HL-60 (cell line): ENCODE data around the gene RALGPS2.

Experiments used
- DNase-seq, 2 experiments: peaks; one replicate each; pipeline ENCODE4 v3.0.0-alpha.2; 2010 to 2020; ENCODE audit warnings: low read depth in 1 of 2, low spot score in 1 of 2
- H3K27ac ChIP-seq: fragments of 250-450 bp; sonication (Bioruptor Pico); replicated peaks from 2 replicates; pipeline ENCODE4 v1.5.1; 2020; ENCODE audit warnings: mild to moderate bottlenecking, moderate library complexity
- H3K27me3 ChIP-seq: fragments of 250-450 bp; sonication (Bioruptor Pico); 2 replicates; pipeline ENCODE4 v1.5.1; 2021; ENCODE audit warnings: mild to moderate bottlenecking, moderate library complexity; ENCODE audit not compliant: insufficient read depth, poor library complexity, severe bottlenecking
- H3K4me3 ChIP-seq: replicated peaks from 2 replicates; pipeline ENCODE4 v1.5.1; 2011; ENCODE audit warnings: mild to moderate bottlenecking, control low read depth, low read length; ENCODE audit not compliant: insufficient read depth
- CTCF ChIP-seq: IDR thresholded peaks from one replicate; pipeline ENCODE4 v1.5.1; 2011; ENCODE audit warnings: low read length, control low read depth, inconsistent platforms; ENCODE audit not compliant: insufficient read depth
- GABPA ChIP-seq: IDR thresholded peaks from 2 replicates; pipeline ENCODE4 v1.6.1; 2012; ENCODE audit warnings: low read depth
- POLR2AphosphoS5 ChIP-seq: IDR thresholded peaks from 2 replicates; pipeline ENCODE4 v1.6.1; 2012; ENCODE audit warnings: low read depth
- REST ChIP-seq: IDR thresholded peaks from 2 replicates; pipeline ENCODE4 v1.6.1; 2012; ENCODE audit warnings: low read depth; ENCODE audit not compliant: insufficient replicate concordance
- SPI1 ChIP-seq: IDR thresholded peaks from 2 replicates; pipeline ENCODE4 v1.6.1; 2012; ENCODE audit warnings: low read depth, mild to moderate bottlenecking, borderline replicate concordance

The RALGPS2 gene

DNA sequence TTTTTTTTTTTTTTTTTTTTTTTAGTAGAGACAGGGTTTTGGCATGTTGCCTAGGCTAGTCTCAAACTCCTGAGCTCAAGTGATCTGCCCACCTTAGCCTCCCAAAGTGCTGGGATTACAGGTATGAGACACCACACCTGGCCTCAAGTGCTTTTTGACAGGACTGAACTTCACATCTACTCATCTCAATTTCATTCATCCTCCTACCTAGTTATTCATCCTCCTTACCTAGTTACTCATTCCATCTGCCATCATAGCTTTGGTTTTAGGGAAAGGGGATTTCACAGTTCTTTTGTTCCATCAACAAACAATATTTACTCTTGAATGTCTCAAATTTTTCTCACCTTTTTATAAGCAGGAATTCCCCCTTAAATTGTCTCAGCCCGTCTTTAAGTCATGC is 38.6 kb upstream of the RALGPS2 start:
- Histone ChIP-seq H3K27ac (no peak overlapping the region), H3K27me3 (no peaks in the 10 kb centered on the region), H3K4me3 (no peak overlapping the region)
- DNase-seq = no peak
- TF ChIP-seq GABPA (no peak), REST (no peak), POLR2AphosphoS5 (no peak), SPI1 (no peak), CTCF (no peak)

GRCh38 chr1:178688244-178688643 is 36.8 kb upstream of the RALGPS2 start:
- DNase-seq = peak in 1 of 2 experiments; percentile 67
- Histone ChIP-seq H3K4me3 (no peak overlapping the region), H3K27ac (0 out of 2 replicates have a peak overlapping the region, but pooled peaks have one; percentile 10), H3K27me3 (no peaks in the 10 kb centered on the region)
- no peak for TF ChIP-seq CTCF
- no peak for TF ChIP-seq GABPA
- TF ChIP-seq SPI1 = no peak

GRCh38 chr1:178689769-178690168 is 35.3 kb upstream of the RALGPS2 start:
- no peaks in the 10 kb centered on the region for H3K27me3 ChIP-seq
- TF ChIP-seq SPI1 (no peak), GABPA (no peak), REST (no peak), CTCF (no peak), POLR2AphosphoS5 (no peak)
- DNase-seq = peak in 1 of 2 experiments; percentile 18
- H3K27ac ChIP-seq = no peak overlapping the region
- no peak overlapping the region for H3K4me3 ChIP-seq

- Histone ChIP-seq H3K27ac (no peak overlapping the region), H3K27me3 (no peaks in the 10 kb centered on the region), H3K4me3 (no peak overlapping the region)
- TF ChIP-seq GABPA (no peak), POLR2AphosphoS5 (no peak), REST (no peak), SPI1 (no peak), CTCF (no peak)
- no peak for DNase-seq
These were observed 34.5 kb upstream of the RALGPS2 start for GRCh38 chr1:178690496-178690895.
